MM.1S (cell line): ENCODE results near the gene TMEM232.

Experiments
- CTCF ChIP-seq: fragments of 300-600 bp; sonication (generic); IDR thresholded peaks from 2 replicates; pipeline ENCODE4 v1.5.1; 2016; ENCODE audit warnings: antibody characterized with exemption, low read length, mixed read lengths
- EZH2 ChIP-seq: fragments of 300-600 bp; sonication (generic); optimal IDR thresholded peaks from 2 replicates; pipeline ENCODE3; 2017; ENCODE audit warnings: low read depth, mild to moderate bottlenecking, antibody characterized with exemption, low read length, mixed read lengths

GRCh38 chr5:110377943-110378342 lies 348.5 kb downstream of the TMEM232 start:
- TF ChIP-seq CTCF (no peak), EZH2 (no peak)
